HCT116 (cell line): ENCODE data around the gene PDE4D.

Experiments
- ATF3 ChIP-seq: IDR thresholded peaks from 2 replicates; pipeline ENCODE4 v1.6.1; 2012
- EZH2 ChIP-seq: fragments of 200-600 bp; sonication (generic); IDR thresholded peaks from 2 replicates; pipeline ENCODE4 v1.6.1; 2017; ENCODE audit warnings: antibody characterized with exemption, mixed run types
- POLR2A ChIP-seq: IDR thresholded peaks from 2 replicates; pipeline ENCODE4 v1.7.0; 2011; ENCODE audit warnings: borderline replicate concordance; ENCODE audit not compliant: insufficient read depth, insufficient read length; ENCODE audit errors: extremely low read depth
- POLR2AphosphoS5 ChIP-seq: IDR thresholded peaks from 2 replicates; pipeline ENCODE4 v1.6.1; 2011; ENCODE audit warnings: mild to moderate bottlenecking, low read depth, low read length, moderate library complexity
- SRF ChIP-seq: IDR thresholded peaks from 2 replicates; pipeline ENCODE4 v1.6.1; 2012; ENCODE audit warnings: low read depth
- TCF7L2 ChIP-seq: IDR thresholded peaks from 2 replicates; pipeline ENCODE4 v1.7.0; 2011; ENCODE audit warnings: borderline replicate concordance, inconsistent platforms; ENCODE audit not compliant: insufficient read depth, insufficient read length; ENCODE audit errors: extremely low read depth
- ZFX ChIP-seq: fragments of 450-650 bp; IDR thresholded peaks from 2 replicates; pipeline ENCODE4 v1.6.1; 2017
- TF ChIP-seq, protein P1 (sequence below), 3 experiments: fragments of 200-600 bp in 1 of 3; sonication (generic) in 1 of 3; IDR thresholded peaks in 2 of 3; conservative IDR thresholded peaks in 1 of 3; 2 replicates each; pipeline ENCODE4 v1.5.1; 2012 to 2017; ENCODE audit warnings: low read depth in 2 of 3, low read length in 2 of 3, antibody characterized with exemption in 1 of 3, borderline replicate concordance in 1 of 3, control low read depth in 1 of 3, mild to moderate bottlenecking in 1 of 3, mixed read lengths in 1 of 3, mixed run types in 1 of 3, moderate library complexity in 1 of 3; ENCODE audit not compliant: insufficient read depth in 1 of 3

DNA sequence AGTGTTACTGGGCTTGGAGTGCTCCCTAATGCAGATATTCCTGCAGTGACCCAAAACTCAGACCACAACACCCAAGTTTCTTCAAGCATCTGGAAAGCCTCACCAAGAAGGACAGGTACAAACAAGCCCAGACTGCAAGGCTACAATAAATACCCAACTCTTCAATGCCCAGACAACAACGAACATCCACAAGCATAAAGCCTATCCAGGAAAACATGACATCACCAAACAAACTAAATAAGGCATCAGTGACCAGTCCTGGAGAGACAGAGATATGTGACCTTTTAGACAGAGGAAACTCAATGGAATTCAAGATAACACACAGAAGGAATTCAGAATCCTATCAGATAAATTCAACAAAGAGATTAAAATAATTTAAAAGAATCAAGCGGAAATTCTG, 605.6 kb downstream of the PDE4D start:
- TF ChIP-seq ZFX (no peak), TCF7L2 (no peak), POLR2A (no peak), SRF (no peak), EZH2 (no peak), ATF3 (no peak), POLR2AphosphoS5 (no peak)
- TF ChIP-seq, protein P1, sequence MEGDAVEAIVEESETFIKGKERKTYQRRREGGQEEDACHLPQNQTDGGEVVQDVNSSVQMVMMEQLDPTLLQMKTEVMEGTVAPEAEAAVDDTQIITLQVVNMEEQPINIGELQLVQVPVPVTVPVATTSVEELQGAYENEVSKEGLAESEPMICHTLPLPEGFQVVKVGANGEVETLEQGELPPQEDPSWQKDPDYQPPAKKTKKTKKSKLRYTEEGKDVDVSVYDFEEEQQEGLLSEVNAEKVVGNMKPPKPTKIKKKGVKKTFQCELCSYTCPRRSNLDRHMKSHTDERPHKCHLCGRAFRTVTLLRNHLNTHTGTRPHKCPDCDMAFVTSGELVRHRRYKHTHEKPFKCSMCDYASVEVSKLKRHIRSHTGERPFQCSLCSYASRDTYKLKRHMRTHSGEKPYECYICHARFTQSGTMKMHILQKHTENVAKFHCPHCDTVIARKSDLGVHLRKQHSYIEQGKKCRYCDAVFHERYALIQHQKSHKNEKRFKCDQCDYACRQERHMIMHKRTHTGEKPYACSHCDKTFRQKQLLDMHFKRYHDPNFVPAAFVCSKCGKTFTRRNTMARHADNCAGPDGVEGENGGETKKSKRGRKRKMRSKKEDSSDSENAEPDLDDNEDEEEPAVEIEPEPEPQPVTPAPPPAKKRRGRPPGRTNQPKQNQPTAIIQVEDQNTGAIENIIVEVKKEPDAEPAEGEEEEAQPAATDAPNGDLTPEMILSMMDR (IDR thresholded peaks at IDR 0.05 in 2 of 3, conservative IDR thresholded peaks at IDR 0.05 in 1 of 3; ENCODE audit: borderline replicate concordance in 1 of 3, insufficient read depth in 1 of 3, low read depth in 2 of 3, low read length in 2 of 3) = no peak
